ENCODE data around the gene MAEA.

DNA sequence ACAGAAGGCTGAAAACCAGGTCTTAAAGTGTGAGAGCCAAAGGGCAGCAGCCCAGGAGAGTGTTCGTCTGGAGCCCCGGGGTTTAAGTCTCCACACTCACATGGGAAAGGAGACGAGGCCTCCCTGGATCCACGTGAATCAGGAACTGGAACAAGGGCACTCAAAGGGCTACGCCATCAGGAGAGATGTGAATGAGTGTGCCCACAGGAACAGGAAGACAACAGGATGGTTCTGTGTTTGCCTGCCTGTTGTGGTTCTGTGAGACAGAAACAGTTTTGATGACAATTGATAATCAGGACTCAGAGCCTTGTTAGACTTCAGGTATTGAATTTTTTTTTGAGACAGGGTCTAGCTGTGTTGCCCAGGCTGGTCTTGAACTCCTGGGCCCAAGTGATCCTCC, 35.9 kb upstream of the MAEA start:
- TF ChIP-seq, protein P1, sequence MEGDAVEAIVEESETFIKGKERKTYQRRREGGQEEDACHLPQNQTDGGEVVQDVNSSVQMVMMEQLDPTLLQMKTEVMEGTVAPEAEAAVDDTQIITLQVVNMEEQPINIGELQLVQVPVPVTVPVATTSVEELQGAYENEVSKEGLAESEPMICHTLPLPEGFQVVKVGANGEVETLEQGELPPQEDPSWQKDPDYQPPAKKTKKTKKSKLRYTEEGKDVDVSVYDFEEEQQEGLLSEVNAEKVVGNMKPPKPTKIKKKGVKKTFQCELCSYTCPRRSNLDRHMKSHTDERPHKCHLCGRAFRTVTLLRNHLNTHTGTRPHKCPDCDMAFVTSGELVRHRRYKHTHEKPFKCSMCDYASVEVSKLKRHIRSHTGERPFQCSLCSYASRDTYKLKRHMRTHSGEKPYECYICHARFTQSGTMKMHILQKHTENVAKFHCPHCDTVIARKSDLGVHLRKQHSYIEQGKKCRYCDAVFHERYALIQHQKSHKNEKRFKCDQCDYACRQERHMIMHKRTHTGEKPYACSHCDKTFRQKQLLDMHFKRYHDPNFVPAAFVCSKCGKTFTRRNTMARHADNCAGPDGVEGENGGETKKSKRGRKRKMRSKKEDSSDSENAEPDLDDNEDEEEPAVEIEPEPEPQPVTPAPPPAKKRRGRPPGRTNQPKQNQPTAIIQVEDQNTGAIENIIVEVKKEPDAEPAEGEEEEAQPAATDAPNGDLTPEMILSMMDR (IDR thresholded peaks at IDR 0.05): no peak
- no peak for TF ChIP-seq POLR2A (IDR thresholded peaks at IDR 0.05)
- TF ChIP-seq POLR2AphosphoS5 (IDR thresholded peaks at IDR 0.05): no peak
